ENCODE results near the gene RNF121.

Gene RNF121

GRCh38 chr11:72039031-72039855 lies 110.4 kb downstream of the RNF121 start:
- ATAC-seq: no peak
- Mint-ChIP-seq H3K27ac (no peak overlapping the region), H3K36me3 (ENCODE audit: low read depth) (peaks cover 18% of the 10 kb centered on the region), H3K27me3 (no peaks in the 10 kb centered on the region), H3K4me3 (no peak overlapping the region), H3K9me3 (no peaks in the 10 kb centered on the region), H3K4me1 (peaks cover 22% of the 10 kb centered on the region)
- DNase-seq: no peak

- Mint-ChIP-seq H3K36me3 (ENCODE audit: low read depth) (peaks cover 16% of the 10 kb centered on the region), H3K9me3 (no peaks in the 10 kb centered on the region), H3K27me3 (no peaks in the 10 kb centered on the region), H3K4me3 (no peak overlapping the region), H3K4me1 (peaks cover 24% of the 10 kb centered on the region), H3K27ac (no peak overlapping the region)
- DNase-seq (no peak), ATAC-seq (no peak)
These were observed 111.1 kb downstream of the RNF121 start for GRCh38 chr11:72039856-72040401.

GRCh38 chr11:72040491-72041363 lies 111.9 kb downstream of the RNF121 start:
- H3K36me3 Mint-ChIP-seq (ENCODE audit: low read depth): peaks cover 9% of the 10 kb centered on the region
- H3K27ac Mint-ChIP-seq: no peak overlapping the region
- peaks cover 24% of the 10 kb centered on the region for H3K4me1 Mint-ChIP-seq
- H3K27me3 Mint-ChIP-seq: no peaks in the 10 kb centered on the region
- DNase-seq: peak; percentile 77
- no peak overlapping the region for H3K4me3 Mint-ChIP-seq
- ATAC-seq: peak; percentile 70
- H3K9me3 Mint-ChIP-seq: no peaks in the 10 kb centered on the region

- H3K36me3 Mint-ChIP-seq (ENCODE audit: low read depth): peaks cover 5% of the 10 kb centered on the region
- peak; percentile 29 for ATAC-seq
- peaks cover 20% of the 10 kb centered on the region for H3K4me1 Mint-ChIP-seq
- no peaks in the 10 kb centered on the region for H3K9me3 Mint-ChIP-seq
- no peaks in the 10 kb centered on the region for H3K27me3 Mint-ChIP-seq
- no peak overlapping the region for H3K27ac Mint-ChIP-seq
- peak; percentile 36 for DNase-seq
- no peak overlapping the region for H3K4me3 Mint-ChIP-seq
These were observed 112.7 kb downstream of the RNF121 start for GRCh38 chr11:72041364-72042063.

DNA sequence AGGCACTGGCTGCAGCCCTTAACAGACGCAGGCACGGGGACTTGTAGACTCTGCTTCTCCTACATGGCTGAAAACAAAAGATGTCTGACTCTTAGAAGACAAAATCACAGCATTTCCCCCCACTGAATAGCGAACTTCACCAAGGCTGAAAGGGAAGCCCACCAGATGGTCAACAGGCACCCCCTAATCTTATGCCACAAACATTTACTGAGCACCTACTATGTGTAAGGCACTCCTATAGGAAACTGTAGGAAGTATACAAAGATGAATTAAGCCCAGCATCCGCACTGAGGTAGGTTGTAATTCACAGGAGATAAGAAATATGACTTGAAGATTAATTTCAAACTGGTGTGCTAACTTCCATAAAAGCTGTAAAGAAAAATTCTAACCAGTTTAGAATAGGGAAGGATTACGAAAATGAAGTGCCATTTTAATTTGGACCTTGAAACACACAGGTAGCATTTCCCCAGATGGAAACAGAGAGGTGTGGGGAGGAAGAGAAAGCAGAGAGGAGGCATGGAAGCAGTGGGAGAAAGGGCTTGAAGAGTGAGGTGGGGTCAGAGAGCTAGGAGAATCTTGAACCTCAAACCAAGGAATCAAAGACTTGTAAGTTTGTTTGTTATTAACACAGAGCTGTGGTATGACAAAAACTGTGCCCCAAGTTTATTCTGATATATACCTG lies 113.4 kb downstream of the RNF121 start:
- Mint-ChIP-seq H3K4me3 (no peak overlapping the region), H3K27me3 (no peaks in the 10 kb centered on the region), H3K9me3 (no peaks in the 10 kb centered on the region), H3K36me3 (ENCODE audit: low read depth) (peaks cover 2% of the 10 kb centered on the region), H3K27ac (no peak overlapping the region), H3K4me1 (peaks cover 20% of the 10 kb centered on the region)
- DNase-seq (no peak), ATAC-seq (no peak)

GRCh38 chr11:72045849-72046248 lies 117.0 kb downstream of the RNF121 start:
- H3K4me3 Mint-ChIP-seq: no peak overlapping the region
- no peak for ATAC-seq
- H3K27ac Mint-ChIP-seq: peak overlapping the region; percentile 31
- DNase-seq: no peak
- no peaks in the 10 kb centered on the region for H3K9me3 Mint-ChIP-seq
- peaks cover 7% of the 10 kb centered on the region for H3K36me3 Mint-ChIP-seq (ENCODE audit: low read depth)
- H3K4me1 Mint-ChIP-seq: peaks cover 20% of the 10 kb centered on the region
- no peaks in the 10 kb centered on the region for H3K27me3 Mint-ChIP-seq

Data from activated naive CD8-positive, alpha-beta T cell treated with anti-CD3 and anti-CD28 coated beads, Interleukin-2, amount 50 U/mL, for 24 hours (primary cell).